Calu3 (cell line): Measurements from ENCODE around the gene ANAPC13. TPM values are rescaled to one million over a fixed set of nuclear protein-coding genes. Genes with fewer than 3 reads are reported as not detected.

ENCODE experiments used
- BruUV-seq: library from RNA; stranded (reverse); fragments of 400-500 nt; replicated peaks from 2 replicates; lab custom pipeline; 2021; lab: Mats Ljungman, UMichigan
- CTCF ChIA-PET: fragments of 300-600 bp; sonication (Branson Sonifier 250); formaldehyde crosslinking; loops from one replicate; lab custom pipeline; 2022; ENCODE audit warnings: antibody characterized with exemption; lab: Charles Lee
- DNase-seq: peaks from one replicate; pipeline ENCODE4 v3.0.0; 2022
- H3K27ac Mint-ChIP-seq: one replicate; pipeline ENCODE4 v1.8.0; 2022; ENCODE audit warnings: mixed read lengths; ENCODE audit not compliant: unreplicated experiment
- H3K27me3 Mint-ChIP-seq: one replicate; pipeline ENCODE4 v1.8.0; 2022; ENCODE audit warnings: mixed read lengths; ENCODE audit not compliant: unreplicated experiment
- H3K36me3 Mint-ChIP-seq: one replicate; pipeline ENCODE4 v1.8.0; 2022; ENCODE audit warnings: mild to moderate bottlenecking, moderate library complexity, mixed read lengths; ENCODE audit not compliant: insufficient read depth, unreplicated experiment
- H3K4me1 Mint-ChIP-seq: one replicate; pipeline ENCODE4 v1.8.0; 2022; ENCODE audit warnings: mild to moderate bottlenecking, low read depth, mixed read lengths; ENCODE audit not compliant: unreplicated experiment
- H3K4me3 Mint-ChIP-seq: one replicate; pipeline ENCODE4 v1.8.0; 2022; ENCODE audit warnings: mild to moderate bottlenecking, low read depth, moderate library complexity, mixed read lengths; ENCODE audit not compliant: unreplicated experiment
- H3K9me3 Mint-ChIP-seq: one replicate; pipeline ENCODE4 v1.8.0; 2022; ENCODE audit warnings: low read depth, mixed read lengths; ENCODE audit not compliant: unreplicated experiment
- intact Hi-C: fragments of 100-400 bp; cut with micrococcal nuclease; formaldehyde crosslinking; loops from one replicate; pipeline ENCODE4 v1.10.0; 2022; ENCODE audit not compliant: unreplicated experiment
- total RNA-seq: library from RNA; stranded (reverse); gene quantifications from 2 replicates; pipeline ENCODE4 v1.2.3, GENCODE V29; 2022
- TF ChIP-seq, protein P1 (sequence below): fragments of 200-600 bp; IDR thresholded peaks from one replicate; pipeline ENCODE4 v1.8.0; 2022; ENCODE audit warnings: antibody characterized with exemption; ENCODE audit not compliant: unreplicated experiment

The ANAPC13 gene
- total RNA-seq, 1 experiment from 2014 or later: 49.2 TPM

- no peak for DNase-seq
- H3K4me3 Mint-ChIP-seq: no peak overlapping the region
- intact Hi-C loops: no loop called here
- no peaks in the 10 kb centered on the region for H3K4me1 Mint-ChIP-seq
- H3K36me3 Mint-ChIP-seq: no peaks in the 10 kb centered on the region
- BruUV-seq: no TSS peak
- H3K9me3 Mint-ChIP-seq: peaks cover 11% of the 10 kb centered on the region
- CTCF ChIA-PET: interaction anchor here (0.8 to 1.5 kb wide), 2 partner anchors 12 to 81 kb away, joined by 4 read pairs; no protein-coding TSS in a partner anchor
- no peaks in the 10 kb centered on the region for H3K27me3 Mint-ChIP-seq
- no peak overlapping the region for H3K27ac Mint-ChIP-seq
- TF ChIP-seq, protein P1, sequence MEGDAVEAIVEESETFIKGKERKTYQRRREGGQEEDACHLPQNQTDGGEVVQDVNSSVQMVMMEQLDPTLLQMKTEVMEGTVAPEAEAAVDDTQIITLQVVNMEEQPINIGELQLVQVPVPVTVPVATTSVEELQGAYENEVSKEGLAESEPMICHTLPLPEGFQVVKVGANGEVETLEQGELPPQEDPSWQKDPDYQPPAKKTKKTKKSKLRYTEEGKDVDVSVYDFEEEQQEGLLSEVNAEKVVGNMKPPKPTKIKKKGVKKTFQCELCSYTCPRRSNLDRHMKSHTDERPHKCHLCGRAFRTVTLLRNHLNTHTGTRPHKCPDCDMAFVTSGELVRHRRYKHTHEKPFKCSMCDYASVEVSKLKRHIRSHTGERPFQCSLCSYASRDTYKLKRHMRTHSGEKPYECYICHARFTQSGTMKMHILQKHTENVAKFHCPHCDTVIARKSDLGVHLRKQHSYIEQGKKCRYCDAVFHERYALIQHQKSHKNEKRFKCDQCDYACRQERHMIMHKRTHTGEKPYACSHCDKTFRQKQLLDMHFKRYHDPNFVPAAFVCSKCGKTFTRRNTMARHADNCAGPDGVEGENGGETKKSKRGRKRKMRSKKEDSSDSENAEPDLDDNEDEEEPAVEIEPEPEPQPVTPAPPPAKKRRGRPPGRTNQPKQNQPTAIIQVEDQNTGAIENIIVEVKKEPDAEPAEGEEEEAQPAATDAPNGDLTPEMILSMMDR: no peak
These were observed 40.7 kb downstream of the ANAPC13 start for GRCh38 chr3:134445095-134445494.

GRCh38 chr3:134441821-134442220, 44.0 kb downstream of the ANAPC13 start:
- TF ChIP-seq, protein P1: no peak
- H3K36me3 Mint-ChIP-seq: no peaks in the 10 kb centered on the region
- BruUV-seq: no TSS peak
- H3K27ac Mint-ChIP-seq: no peak overlapping the region
- CTCF ChIA-PET: no interaction called here
- H3K4me1 Mint-ChIP-seq: no peaks in the 10 kb centered on the region
- intact Hi-C loops: no loop called here
- H3K9me3 Mint-ChIP-seq: peaks cover 11% of the 10 kb centered on the region
- DNase-seq: no peak
- H3K27me3 Mint-ChIP-seq: no peaks in the 10 kb centered on the region
- H3K4me3 Mint-ChIP-seq: no peak overlapping the region

GRCh38 chr3:134441321-134441720, 44.5 kb downstream of the ANAPC13 start:
- intact Hi-C loops: no loop called here
- BruUV-seq: no TSS peak
- no peaks in the 10 kb centered on the region for H3K36me3 Mint-ChIP-seq
- DNase-seq: no peak
- TF ChIP-seq, protein P1: no peak
- H3K4me1 Mint-ChIP-seq: no peaks in the 10 kb centered on the region
- H3K4me3 Mint-ChIP-seq: no peak overlapping the region
- no peak overlapping the region for H3K27ac Mint-ChIP-seq
- H3K27me3 Mint-ChIP-seq: no peaks in the 10 kb centered on the region
- peaks cover 11% of the 10 kb centered on the region for H3K9me3 Mint-ChIP-seq
- CTCF ChIA-PET: interaction anchor here (1.0 kb wide), 1 partner anchor 13 kb away, joined by 3 read pairs; no protein-coding TSS in a partner anchor

GRCh38 chr3:134437211-134437752, 48.5 kb downstream of the ANAPC13 start:
- CTCF ChIA-PET: interaction anchor here (1.7 kb wide), 1 partner anchor 8 kb away, joined by 4 read pairs; no protein-coding TSS in a partner anchor
- H3K27me3 Mint-ChIP-seq: peaks cover 10% of the 10 kb centered on the region
- no TSS peak for BruUV-seq
- intact Hi-C loops: no loop called here
- H3K4me1 Mint-ChIP-seq: no peaks in the 10 kb centered on the region
- no peak overlapping the region for H3K4me3 Mint-ChIP-seq
- no peaks in the 10 kb centered on the region for H3K36me3 Mint-ChIP-seq
- no peak for DNase-seq
- TF ChIP-seq, protein P1: no peak
- no peak overlapping the region for H3K27ac Mint-ChIP-seq
- H3K9me3 Mint-ChIP-seq: no peaks in the 10 kb centered on the region
